Vagina (tissue), 2 donors: ENCODE data around the gene HSPA9. TPM values are rescaled to one million over a fixed set of nuclear protein-coding genes. Genes with fewer than 3 reads are reported as not detected.

Source experiments
- DNase-seq, 2 donors: peaks; one replicate each; pipeline ENCODE4 v3.0.0-alpha.2; 2017; ENCODE audit errors: extremely low spot score in 2 of 2
- H3K27ac ChIP-seq: fragments of 200-600 bp; sonication (generic); one replicate; pipeline ENCODE4 v1.5.1; 2019
- H3K27me3 ChIP-seq: fragments of 200-600 bp; sonication (generic); one replicate; pipeline ENCODE4 v1.5.1; 2019
- H3K36me3 ChIP-seq, 2 donors: fragments of 200-600 bp; sonication (generic); one replicate each; pipeline ENCODE4 v1.5.1; 2017 to 2019
- H3K4me1 ChIP-seq: fragments of 200-600 bp; sonication (generic); one replicate; pipeline ENCODE4 v1.5.1; 2019
- H3K4me3 ChIP-seq, 2 donors: fragments of 200-600 bp; sonication (generic); 1 replicate in 1 of 2; 2 replicates in 1 of 2; pipeline ENCODE4 v1.5.1; 2016 to 2019
- H3K9me3 ChIP-seq: fragments of 200-600 bp; sonication (generic); one replicate; pipeline ENCODE4 v1.5.1; 2019
- CTCF ChIP-seq, 3 experiments: fragments of 450-650 bp in 2 of 3; fragments of 200-600 bp in 1 of 3; sonication (generic) in 1 of 3; IDR thresholded peaks; one replicate each; pipeline ENCODE4 v1.5.1; 2017 to 2019; ENCODE audit warnings: antibody characterized with exemption in 3 of 3, mild to moderate bottlenecking in 2 of 3, moderate library complexity in 2 of 3
- POLR2A ChIP-seq, 2 donors: fragments of 450-650 bp; IDR thresholded peaks; one replicate each; pipeline ENCODE4 v1.6.1; 2017; ENCODE audit warnings: antibody characterized with exemption in 2 of 2, mild to moderate bottlenecking in 2 of 2, moderate library complexity in 2 of 2
- POLR2AphosphoS5 ChIP-seq, 2 donors: sonication (generic); formaldehyde crosslinking; IDR thresholded peaks; one replicate each; pipeline ENCODE4 v1.9.0; 2017; ENCODE audit warnings: antibody characterized with exemption in 2 of 2, mild to moderate bottlenecking in 2 of 2, low read depth in 1 of 2; ENCODE audit not compliant: insufficient read depth in 1 of 2
- intact Hi-C: fragments of 100-400 bp; cut with DNase I; formaldehyde crosslinking; loops from one replicate; pipeline ENCODE4 v1.15.1; 2023
- total RNA-seq: library from RNA; depleted of rRNA; stranded (reverse); fragments of >200 nt; gene quantifications from one replicate; pipeline ENCODE4 v1.2.3, GENCODE V29; 2016

The HSPA9 gene
- total RNA-seq, 1 donor from 2014 or later = 156 TPM

- DNase-seq = no peak
- Histone ChIP-seq H3K4me1 (peaks cover 42% of the 10 kb centered on the region), H3K9me3 (no peaks in the 10 kb centered on the region), H3K27me3 (no peaks in the 10 kb centered on the region), H3K36me3 (peaks cover 0 to 5% of the 10 kb centered on the region in 2 donors), H3K4me3 (no peak overlapping the region), H3K27ac (no peak overlapping the region)
- intact Hi-C loops = no loop called here
- no peak for TF ChIP-seq POLR2A (IDR thresholded peaks at IDR 0.05)
- TF ChIP-seq CTCF (IDR thresholded peaks at IDR 0.05) = no peak
- TF ChIP-seq POLR2AphosphoS5 (IDR thresholded peaks at IDR 0.05; ENCODE audit: insufficient read depth in 1 of 2, low read depth in 1 of 2) = no peak
Observed at GRCh38 chr5:138549414-138549813, 25.8 kb downstream of the HSPA9 start.

DNA sequence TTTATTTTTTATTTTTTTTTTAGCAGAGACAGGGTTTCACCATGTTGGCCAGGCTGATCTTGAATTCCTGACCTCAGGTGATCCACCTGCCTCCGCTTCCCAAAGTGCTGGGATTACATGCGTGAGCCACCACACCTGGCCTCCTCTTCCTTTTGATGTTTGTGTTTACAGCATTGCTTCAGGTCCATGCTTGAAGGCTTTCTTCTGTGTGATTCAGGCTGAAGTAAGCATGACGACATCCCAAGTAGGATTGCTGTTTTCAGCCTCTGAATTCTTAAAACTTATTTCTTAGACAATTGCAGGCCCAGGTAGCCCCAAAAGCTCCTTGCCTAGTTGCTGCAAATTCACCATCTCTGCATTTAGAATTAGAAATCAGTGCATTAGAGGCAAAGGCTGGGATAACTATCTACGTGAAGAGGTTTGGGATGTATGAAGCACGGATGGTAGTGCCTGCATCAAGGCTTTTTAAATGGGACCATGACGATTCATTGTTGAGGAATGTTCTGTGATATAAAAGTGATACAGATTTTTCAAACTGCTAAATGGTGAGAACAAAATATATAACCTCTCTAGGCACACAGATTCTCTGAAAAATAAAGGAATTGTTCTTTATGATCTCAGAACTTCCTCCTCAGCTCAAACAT, 29.2 kb downstream of the HSPA9 start:
- TF ChIP-seq POLR2A (IDR thresholded peaks at IDR 0.05) = no peak
- H3K27me3 ChIP-seq = no peaks in the 10 kb centered on the region
- no peak overlapping the region for H3K4me3 ChIP-seq
- peaks cover 60% of the 10 kb centered on the region for H3K4me1 ChIP-seq
- intact Hi-C loops = no loop called here
- DNase-seq = peak in 1 of 2 donors; percentile 76
- no peaks in the 10 kb centered on the region for H3K36me3 ChIP-seq
- no peak overlapping the region for H3K27ac ChIP-seq
- no peaks in the 10 kb centered on the region for H3K9me3 ChIP-seq

DNA sequence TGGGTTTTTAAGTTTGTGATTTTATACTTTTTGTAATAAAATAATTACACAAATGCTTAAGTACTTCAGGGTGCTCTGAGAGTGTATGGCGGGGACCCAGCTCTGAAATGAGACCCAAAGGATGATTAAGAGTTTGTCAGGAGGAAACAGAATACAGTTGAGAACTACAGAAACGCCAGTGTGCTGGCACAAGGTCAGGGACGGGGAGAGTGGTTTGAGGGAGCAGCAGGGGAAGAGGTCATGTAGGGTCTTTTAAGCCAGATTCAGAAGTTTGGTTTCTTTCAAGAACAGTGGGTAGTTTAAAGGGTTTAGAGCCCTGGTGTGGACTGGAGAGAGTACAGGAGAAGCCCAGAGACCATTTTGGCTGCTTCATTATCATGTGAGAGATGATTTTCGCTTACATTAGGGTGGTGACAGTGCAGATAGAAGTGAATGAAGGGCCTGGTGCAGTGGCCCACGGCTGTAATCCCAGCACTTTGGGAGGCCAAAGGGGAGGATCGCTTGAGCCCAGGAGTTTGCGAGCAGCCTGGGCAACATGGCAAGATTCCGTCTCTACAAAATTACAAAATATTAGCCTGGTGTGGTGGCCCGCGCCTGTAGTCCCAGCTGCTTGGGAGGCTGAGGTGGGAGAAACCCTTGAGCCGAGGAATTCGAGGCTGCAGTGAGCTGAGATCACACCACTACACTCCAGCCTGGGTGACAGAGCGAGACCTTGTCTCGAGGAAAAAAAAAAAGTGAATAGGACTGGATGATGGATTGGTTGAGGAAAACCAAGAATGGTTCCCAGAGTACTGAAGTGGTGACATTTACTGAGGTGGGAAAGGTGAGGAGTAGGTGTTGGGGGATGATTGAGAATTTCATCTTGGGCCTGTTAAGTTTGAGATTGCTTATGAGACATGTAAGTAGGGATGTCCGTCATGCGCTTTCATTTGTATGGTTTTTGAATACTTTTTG, 30.7 kb downstream of the HSPA9 start:
- Histone ChIP-seq H3K36me3 (no peaks in the 10 kb centered on the region), H3K27me3 (no peaks in the 10 kb centered on the region), H3K4me3 (peak overlapping the region; percentile 72 to 80), H3K27ac (peak overlapping the region; percentile 94), H3K9me3 (no peaks in the 10 kb centered on the region), H3K4me1 (peaks cover 75% of the 10 kb centered on the region)
- intact Hi-C loops = loop anchor here (5.0 kb wide), 1 partner anchor 87 kb away; no protein-coding TSS in a partner anchor
- peak in 1 of 2 donors; percentile 88 for DNase-seq
- TF ChIP-seq POLR2AphosphoS5 (IDR thresholded peaks at IDR 0.05; ENCODE audit: insufficient read depth in 1 of 2, low read depth in 1 of 2) (no peak), POLR2A (IDR thresholded peaks at IDR 0.05) (no peak), CTCF (IDR thresholded peaks at IDR 0.05) (no peak)

DNA sequence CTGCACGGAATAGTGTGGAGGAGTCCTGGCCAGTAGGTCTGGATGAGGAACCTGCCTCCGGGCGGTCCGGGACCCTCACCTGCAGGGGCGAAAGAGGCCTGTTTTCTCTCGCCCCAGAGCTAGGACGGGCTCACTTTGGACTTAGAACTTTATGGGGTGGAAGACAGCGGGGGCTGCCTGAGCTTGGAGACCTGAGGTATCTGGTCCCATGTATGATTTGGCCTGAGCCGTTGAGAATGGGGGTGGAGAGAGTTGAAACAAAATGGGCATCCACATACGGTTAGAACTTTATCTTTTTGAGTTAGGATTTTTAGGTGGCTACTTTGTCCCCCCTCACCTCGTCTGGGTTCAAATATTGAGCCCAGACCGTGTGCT, 31.5 kb downstream of the HSPA9 start:
- H3K27ac ChIP-seq = peak overlapping the region; percentile 94
- TF ChIP-seq POLR2A (IDR thresholded peaks at IDR 0.05) (no peak), POLR2AphosphoS5 (IDR thresholded peaks at IDR 0.05; ENCODE audit: insufficient read depth in 1 of 2, low read depth in 1 of 2) (no peak), CTCF (IDR thresholded peaks at IDR 0.05) (no peak)
- intact Hi-C loops = loop anchor here (1.0 to 5.0 kb wide), 2 partner anchors 32 to 86 kb away; partner anchors contain the start of gene HSPA9
- DNase-seq = peak in 1 of 2 donors; percentile 96
- peak overlapping the region; percentile 72 to 80 for H3K4me3 ChIP-seq
- no peaks in the 10 kb centered on the region for H3K9me3 ChIP-seq
- peaks cover 78% of the 10 kb centered on the region for H3K4me1 ChIP-seq
- H3K36me3 ChIP-seq = no peaks in the 10 kb centered on the region
- H3K27me3 ChIP-seq = no peaks in the 10 kb centered on the region

- peak; percentile 99 to 100 for DNase-seq
- intact Hi-C loops = loop anchor here (1.0 to 5.0 kb wide), 2 partner anchors 32 to 86 kb away; partner anchors contain the start of gene HSPA9
- Histone ChIP-seq H3K9me3 (no peaks in the 10 kb centered on the region), H3K36me3 (no peaks in the 10 kb centered on the region), H3K27me3 (no peaks in the 10 kb centered on the region), H3K4me1 (peaks cover 72% of the 10 kb centered on the region), H3K27ac (peak within 1 kb of the TSS; percentile 94), H3K4me3 (peak within 1 kb of the TSS; percentile 80 to 91)
- TF ChIP-seq POLR2A (IDR thresholded peaks at IDR 0.05) (peak; percentile 40 to 99), POLR2AphosphoS5 (IDR thresholded peaks at IDR 0.05; ENCODE audit: insufficient read depth in 1 of 2, low read depth in 1 of 2) (peak; percentile 98 to 100), CTCF (IDR thresholded peaks at IDR 0.05) (no peak)
Observed at GRCh38 chr5:138542956-138543729, 32.1 kb downstream of the HSPA9 start, which contains the start of gene ETF1. Gene ETF1, minus strand, starts transcription at chr5:138543236. Its CDS starts 318 bp downstream, at chr5:138542918.
